Osteoblast (primary cell): ENCODE data around the gene MUCL1. TPM values are rescaled to one million over a fixed set of nuclear protein-coding genes. Genes with fewer than 3 reads are reported as not detected.
"Not testable (repeated sequence)": the region's sequence is repeated elsewhere in the genome, so short reads cannot be mapped to it uniquely, and the experiment has no call there.

Experiments used
- DNase-seq: peaks from one replicate; pipeline ENCODE4 v3.0.0; 2011; ENCODE audit warnings: low spot score, mixed read lengths; ENCODE audit not compliant: insufficient read length; ENCODE audit errors: missing footprints
- H2AFZ ChIP-seq: 2 replicates; pipeline ENCODE4 v1.6.0; 2011; ENCODE audit warnings: mild to moderate bottlenecking, low read length
- H3K27ac ChIP-seq: 2 replicates; pipeline ENCODE4 v1.5.1; 2011; ENCODE audit warnings: mild to moderate bottlenecking, low read depth, low read length, moderate library complexity
- H3K27me3 ChIP-seq: 2 replicates; pipeline ENCODE4 v1.6.0; 2012; ENCODE audit warnings: mild to moderate bottlenecking, control low read depth, inconsistent platforms, low read length, moderate library complexity; ENCODE audit not compliant: insufficient read depth
- H3K36me3 ChIP-seq: 2 replicates; pipeline ENCODE4 v1.5.1; 2011; ENCODE audit warnings: mild to moderate bottlenecking, low read length, control low read depth, moderate library complexity; ENCODE audit not compliant: insufficient read depth
- H3K4me1 ChIP-seq: 2 replicates; pipeline ENCODE4 v1.5.1; 2011; ENCODE audit warnings: mild to moderate bottlenecking, low read length, control low read depth, moderate library complexity; ENCODE audit not compliant: insufficient read depth
- H3K4me2 ChIP-seq: 2 replicates; pipeline ENCODE4 v1.6.0; 2011; ENCODE audit warnings: mild to moderate bottlenecking, low read length; ENCODE audit not compliant: insufficient read depth
- H3K4me3 ChIP-seq: fragments of 200-600 bp; sonication (generic); 3 replicates; pipeline ENCODE4 v1.5.1; 2012; ENCODE audit warnings: mild to moderate bottlenecking, low read length, inconsistent platforms; ENCODE audit not compliant: insufficient read depth
- H3K79me2 ChIP-seq: 2 replicates; pipeline ENCODE4 v1.6.0; 2012; ENCODE audit warnings: mild to moderate bottlenecking, low read length, control low read depth, inconsistent platforms; ENCODE audit not compliant: insufficient read depth
- H3K9me3 ChIP-seq: 2 replicates; pipeline ENCODE4 v1.5.1; 2011; ENCODE audit warnings: low read depth, low read length, control low read depth
- H4K20me1 ChIP-seq: 2 replicates; pipeline ENCODE4 v1.6.0; 2012; ENCODE audit warnings: mild to moderate bottlenecking, low read length, control low read depth; ENCODE audit not compliant: insufficient read depth
- total RNA-seq: library from RNA; depleted of rRNA; stranded (reverse); fragments of >200 nt; gene quantifications from 2 replicates; pipeline ENCODE4 v1.2.3, GENCODE V29; 2012
- TF ChIP-seq, protein P1 (sequence below): IDR thresholded peaks from 2 replicates; pipeline ENCODE4 v1.5.1; 2011; ENCODE audit warnings: mild to moderate bottlenecking, low read depth, low read length, moderate library complexity; ENCODE audit errors: extremely low read depth

The MUCL1 gene
- total RNA-seq, 1 donor = not detected

- no peak for DNase-seq
- H3K4me3 ChIP-seq = no peak overlapping the region
- no peaks in the 10 kb centered on the region for H3K4me1 ChIP-seq
- H3K79me2 ChIP-seq = no peaks in the 10 kb centered on the region
- H3K27ac ChIP-seq = no peak overlapping the region
- H3K9me3 ChIP-seq = no peaks in the 10 kb centered on the region
- TF ChIP-seq, protein P1, sequence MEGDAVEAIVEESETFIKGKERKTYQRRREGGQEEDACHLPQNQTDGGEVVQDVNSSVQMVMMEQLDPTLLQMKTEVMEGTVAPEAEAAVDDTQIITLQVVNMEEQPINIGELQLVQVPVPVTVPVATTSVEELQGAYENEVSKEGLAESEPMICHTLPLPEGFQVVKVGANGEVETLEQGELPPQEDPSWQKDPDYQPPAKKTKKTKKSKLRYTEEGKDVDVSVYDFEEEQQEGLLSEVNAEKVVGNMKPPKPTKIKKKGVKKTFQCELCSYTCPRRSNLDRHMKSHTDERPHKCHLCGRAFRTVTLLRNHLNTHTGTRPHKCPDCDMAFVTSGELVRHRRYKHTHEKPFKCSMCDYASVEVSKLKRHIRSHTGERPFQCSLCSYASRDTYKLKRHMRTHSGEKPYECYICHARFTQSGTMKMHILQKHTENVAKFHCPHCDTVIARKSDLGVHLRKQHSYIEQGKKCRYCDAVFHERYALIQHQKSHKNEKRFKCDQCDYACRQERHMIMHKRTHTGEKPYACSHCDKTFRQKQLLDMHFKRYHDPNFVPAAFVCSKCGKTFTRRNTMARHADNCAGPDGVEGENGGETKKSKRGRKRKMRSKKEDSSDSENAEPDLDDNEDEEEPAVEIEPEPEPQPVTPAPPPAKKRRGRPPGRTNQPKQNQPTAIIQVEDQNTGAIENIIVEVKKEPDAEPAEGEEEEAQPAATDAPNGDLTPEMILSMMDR = no peak
- no peak overlapping the region for H2AFZ ChIP-seq
- H3K36me3 ChIP-seq = no peaks in the 10 kb centered on the region
- H3K27me3 ChIP-seq = no peaks in the 10 kb centered on the region
- no peak overlapping the region for H3K4me2 ChIP-seq
- H4K20me1 ChIP-seq = no peaks in the 10 kb centered on the region
Observed at GRCh38 chr12:54879150-54879549, 24.8 kb downstream of the MUCL1 start.

DNA sequence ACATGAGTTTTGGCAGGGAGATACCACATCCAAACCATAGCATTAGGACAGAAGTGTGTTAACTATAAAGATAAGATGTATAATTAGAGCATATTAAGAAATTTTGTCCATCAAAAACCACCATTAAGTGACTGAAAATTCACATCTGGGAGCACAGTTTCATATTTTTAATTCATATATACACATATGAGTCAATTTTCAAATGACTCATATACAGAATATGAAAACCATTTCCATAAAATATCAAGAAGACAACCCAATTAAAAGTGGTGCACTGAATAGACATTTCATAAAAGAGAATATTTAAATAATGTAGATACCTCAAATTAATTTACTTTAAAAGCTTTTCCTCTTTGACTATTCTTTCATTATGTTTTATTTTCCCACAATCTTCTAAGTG, 25.3 kb downstream of the MUCL1 start:
- DNase-seq = no peak
- Histone ChIP-seq H2AFZ (no peak overlapping the region), H3K4me3 (no peak overlapping the region), H3K27ac (no peak overlapping the region), H3K9me3 (no peaks in the 10 kb centered on the region), H3K36me3 (no peaks in the 10 kb centered on the region), H3K4me2 (no peak overlapping the region), H3K4me1 (no peaks in the 10 kb centered on the region), H3K79me2 (no peaks in the 10 kb centered on the region), H4K20me1 (no peaks in the 10 kb centered on the region), H3K27me3 (no peaks in the 10 kb centered on the region)
- TF ChIP-seq, protein P1 = no peak

DNA sequence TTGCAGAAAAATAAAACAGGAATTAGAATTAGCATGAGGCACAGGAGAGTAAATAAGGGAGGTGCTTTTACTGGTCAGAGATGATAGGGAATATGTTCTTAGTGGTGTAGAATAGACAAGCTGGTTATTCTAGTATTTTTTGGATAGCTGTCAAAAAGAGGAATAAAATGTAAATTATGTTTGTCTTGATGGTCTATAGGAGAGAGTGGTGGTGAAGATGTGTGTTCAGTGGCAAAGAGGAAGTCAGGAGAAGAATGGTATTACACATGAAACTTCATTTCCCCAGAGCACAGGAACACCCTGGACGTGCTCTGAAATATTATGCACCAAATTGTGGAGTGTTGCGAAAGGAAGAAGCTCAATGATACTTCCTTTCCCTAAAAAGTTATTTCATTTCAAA, 27.8 kb downstream of the MUCL1 start:
- Histone ChIP-seq H3K4me3 (no peak overlapping the region), H3K27me3 (no peaks in the 10 kb centered on the region), H3K79me2 (no peaks in the 10 kb centered on the region), H3K4me2 (no peak overlapping the region), H3K27ac (no peak overlapping the region), H2AFZ (no peak overlapping the region), H3K4me1 (no peaks in the 10 kb centered on the region), H3K9me3 (no peaks in the 10 kb centered on the region), H4K20me1 (no peaks in the 10 kb centered on the region), H3K36me3 (no peaks in the 10 kb centered on the region)
- DNase-seq = no peak
- TF ChIP-seq, protein P1 = no peak

DNA sequence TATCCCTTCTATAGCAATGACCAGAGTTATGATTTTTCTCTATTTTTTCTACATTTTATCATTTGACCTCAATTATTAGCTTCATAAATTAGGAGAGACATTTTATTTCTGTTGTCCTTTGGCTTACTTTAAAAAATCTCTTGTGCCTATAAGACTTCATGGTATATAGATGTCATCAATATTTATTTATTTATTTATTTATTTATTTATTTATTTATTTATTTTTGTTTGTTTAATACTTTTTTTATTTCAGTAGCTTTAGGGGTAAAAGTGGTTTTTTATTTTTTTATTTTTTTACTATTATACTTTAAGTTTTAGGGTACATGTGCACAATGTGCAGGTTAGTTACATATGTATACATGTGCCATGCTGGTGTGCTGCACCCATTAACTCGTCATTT, 28.3 kb downstream of the MUCL1 start:
- H4K20me1 ChIP-seq, H3K4me1 ChIP-seq, H3K4me3 ChIP-seq, H3K36me3 ChIP-seq, H3K79me2 ChIP-seq, H3K4me2 ChIP-seq, H3K27me3 ChIP-seq, H3K27ac ChIP-seq, H3K9me3 ChIP-seq, H2AFZ ChIP-seq, DNase-seq: not testable (repeated sequence)

- H3K4me1 ChIP-seq, H3K4me2 ChIP-seq, DNase-seq, H3K27ac ChIP-seq, H2AFZ ChIP-seq, H3K36me3 ChIP-seq, H3K79me2 ChIP-seq, H3K4me3 ChIP-seq, H3K9me3 ChIP-seq, H4K20me1 ChIP-seq, H3K27me3 ChIP-seq: not testable (repeated sequence)
Observed at GRCh38 chr12:54888428-54888827, 34.1 kb downstream of the MUCL1 start.
